Measurements from ENCODE around the gene ZNF407. TPM values are rescaled to one million over a fixed set of nuclear protein-coding genes. Genes with fewer than 3 reads are reported as not detected.
A peak's percentile ranks its signal among the peaks of the same experiment; 100 is the strongest.

ZNF407 gene
- total RNA-seq, 1 experiment from 2014 or later: 5.9 TPM

GRCh38 chr18:74631212-74631611 lies 33.5 kb downstream of the ZNF407 start:
- DNase-seq (ENCODE audit: low read depth): no peak

DNA sequence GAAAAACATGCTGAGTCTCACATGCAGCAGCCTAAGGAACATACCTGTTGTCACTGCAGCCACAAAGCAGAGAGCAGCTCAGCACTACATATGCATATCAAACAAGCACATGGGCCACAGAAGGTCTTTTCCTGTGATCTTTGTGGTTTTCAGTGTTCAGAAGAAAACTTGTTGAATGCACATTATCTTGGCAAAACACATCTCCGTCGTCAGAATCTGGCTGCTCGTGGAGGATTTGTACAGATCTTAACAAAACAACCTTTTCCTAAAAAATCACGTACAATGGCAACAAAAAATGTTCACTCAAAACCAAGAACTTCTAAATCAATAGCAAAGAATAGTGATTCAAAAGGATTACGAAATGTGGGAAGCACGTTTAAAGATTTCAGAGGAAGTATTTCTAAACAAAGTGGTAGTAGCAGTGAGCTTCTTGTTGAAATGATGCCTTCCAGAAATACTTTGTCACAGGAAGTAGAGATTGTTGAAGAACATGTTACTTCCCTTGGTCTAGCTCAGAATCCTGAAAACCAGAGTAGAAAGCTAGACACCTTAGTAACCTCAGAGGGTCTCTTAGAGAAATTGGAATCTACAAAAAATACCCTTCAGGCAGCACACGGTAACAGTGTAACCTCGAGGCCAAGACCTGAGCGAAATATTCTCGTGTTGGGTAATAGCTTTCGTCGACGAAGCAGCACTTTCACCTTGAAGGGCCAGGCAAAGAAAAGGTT lies 34.1 kb downstream of the ZNF407 start:
- no peak for DNase-seq (ENCODE audit: low read depth)

- no peak for DNase-seq (ENCODE audit: low read depth)
Observed at GRCh38 chr18:74632351-74632679, 34.6 kb downstream of the ZNF407 start.

DNA sequence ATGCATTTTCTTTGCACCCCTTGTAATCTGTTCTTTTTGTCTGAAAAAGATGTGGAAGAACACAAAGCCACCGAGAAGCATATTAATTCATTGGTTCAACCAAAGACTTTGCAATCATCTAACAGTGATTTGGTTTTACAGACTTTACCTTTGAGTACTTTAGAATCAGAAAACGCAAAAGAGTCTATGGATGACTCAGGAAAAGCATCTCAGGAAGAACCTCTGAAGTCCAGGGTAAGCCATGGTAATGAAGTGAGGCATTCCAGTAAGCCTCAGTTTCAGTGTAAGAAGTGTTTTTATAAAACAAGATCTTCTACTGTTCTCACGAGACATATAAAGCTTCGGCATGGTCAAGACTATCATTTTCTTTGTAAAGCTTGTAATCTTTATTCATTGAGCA lies 35.2 kb downstream of the ZNF407 start:
- no peak for DNase-seq (ENCODE audit: low read depth)

DNA sequence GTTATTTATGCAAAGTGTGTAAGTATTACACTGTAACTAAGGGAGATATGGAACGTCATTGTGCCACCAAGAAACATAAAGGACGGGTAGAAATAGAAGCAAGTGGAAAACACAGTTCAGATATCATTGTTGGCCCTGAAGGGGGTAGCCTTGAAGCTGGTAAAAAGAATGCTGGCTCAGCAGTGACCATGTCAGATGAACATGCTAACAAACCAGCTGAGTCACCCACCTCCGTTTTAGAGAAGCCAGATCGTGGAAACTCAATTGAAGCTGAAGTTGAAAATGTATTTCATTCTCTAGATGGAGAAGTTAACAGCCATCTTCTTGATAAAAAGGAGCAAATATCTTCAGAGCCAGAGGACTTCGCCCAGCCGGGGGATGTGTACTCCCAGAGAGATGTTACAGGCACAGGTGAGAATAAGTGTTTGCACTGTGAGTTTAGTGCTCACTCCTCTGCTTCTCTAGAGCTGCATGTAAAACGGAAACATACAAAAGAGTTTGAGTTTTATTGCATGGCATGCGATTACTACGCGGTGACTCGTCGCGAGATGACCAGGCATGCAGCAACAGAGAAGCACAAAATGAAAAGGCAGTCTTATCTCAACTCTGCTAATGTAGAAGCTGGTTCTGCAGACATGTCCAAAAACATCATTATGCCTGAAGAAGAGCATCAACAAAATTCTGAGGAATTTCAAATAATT lies 36.1 kb downstream of the ZNF407 start:
- DNase-seq (ENCODE audit: low read depth): peak; percentile 18

GRCh38 chr18:74635224-74635975 lies 37.7 kb downstream of the ZNF407 start:
- DNase-seq (ENCODE audit: low read depth): no peak

- DNase-seq (ENCODE audit: low read depth): no peak
Observed at GRCh38 chr18:74637070-74637469, 39.4 kb downstream of the ZNF407 start.

- DNase-seq (ENCODE audit: low read depth): no peak
Observed at GRCh38 chr18:74638210-74638609, 40.5 kb downstream of the ZNF407 start.

GRCh38 chr18:74644713-74645112 lies 47.0 kb downstream of the ZNF407 start:
- DNase-seq (ENCODE audit: low read depth): no peak

DNA sequence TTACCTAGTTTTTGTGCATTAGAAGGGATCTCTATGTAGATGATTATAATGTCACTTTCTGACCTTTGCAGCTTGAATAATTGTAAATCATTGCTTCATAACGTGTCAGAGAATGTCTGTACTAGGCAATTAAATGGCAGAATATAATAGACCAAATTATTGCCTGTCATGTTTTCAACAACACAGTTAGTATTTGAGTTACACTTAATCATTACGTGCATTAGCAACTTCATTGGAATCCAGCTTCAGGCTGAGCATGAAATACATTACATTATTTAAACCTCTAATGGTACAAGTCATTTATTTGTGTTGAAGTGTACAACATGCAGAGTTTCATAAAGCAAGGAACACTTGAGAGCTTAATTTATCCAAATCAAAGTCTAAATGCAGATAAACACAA lies 48.0 kb downstream of the ZNF407 start:
- DNase-seq (ENCODE audit: low read depth): no peak

DNA sequence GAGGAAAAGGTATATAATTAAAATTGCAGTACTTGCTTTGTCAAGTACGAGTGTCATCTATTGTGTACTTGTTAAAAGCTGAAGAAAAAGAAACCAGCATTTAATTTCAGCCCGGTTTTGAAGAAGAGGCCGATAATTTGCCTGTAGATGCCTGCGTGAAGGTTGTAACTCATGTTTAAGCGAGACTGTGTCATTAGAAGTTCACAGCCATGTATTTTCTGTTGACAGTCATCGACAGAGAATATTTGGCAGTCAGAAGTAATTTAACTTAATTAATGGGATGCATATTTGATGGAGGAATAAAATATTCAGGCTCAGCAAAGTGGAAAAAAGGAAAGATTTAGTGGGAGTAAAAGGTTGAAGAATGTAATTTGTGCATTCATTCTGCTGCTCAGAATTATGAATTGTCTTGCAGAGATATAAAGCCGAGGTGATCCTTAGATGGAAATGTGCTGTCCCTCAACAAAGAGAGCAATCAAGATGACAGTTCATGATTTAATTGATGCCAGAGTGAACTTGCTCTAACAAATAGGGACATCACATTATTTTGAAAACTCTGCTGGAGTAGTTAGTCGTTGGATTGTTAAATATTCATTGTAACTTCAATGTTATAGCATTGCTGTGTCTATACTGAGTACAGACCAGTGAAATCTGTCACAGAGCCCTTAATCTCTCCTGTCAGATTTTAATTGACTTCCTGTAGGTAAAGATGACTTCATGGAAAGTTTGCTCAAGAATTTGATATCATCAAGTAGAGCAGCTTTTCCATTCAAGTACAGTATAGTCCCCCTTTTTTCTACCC lies 53.9 kb downstream of the ZNF407 start:
- no peak for DNase-seq (ENCODE audit: low read depth)

GRCh38 chr18:74652392-74652988 lies 54.8 kb downstream of the ZNF407 start:
- DNase-seq (ENCODE audit: low read depth): no peak

DNA sequence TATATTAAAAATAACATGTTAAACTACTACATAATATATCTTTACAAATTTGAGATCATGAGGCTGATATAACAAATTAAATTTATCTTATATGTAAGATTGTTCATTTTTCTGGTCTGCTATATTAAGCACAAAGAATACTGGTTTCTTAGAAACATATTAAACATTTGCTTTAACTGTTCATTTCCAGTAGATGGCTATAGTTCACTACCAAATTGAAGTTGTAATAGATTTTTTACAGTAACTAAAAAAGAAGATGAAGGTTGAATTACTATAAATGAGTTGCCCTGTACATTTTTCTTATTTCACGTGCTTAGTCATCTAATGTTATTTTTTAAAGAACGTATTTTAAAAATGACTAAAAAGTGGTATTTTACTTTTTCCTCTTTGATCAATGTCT lies 57.0 kb downstream of the ZNF407 start:
- no peak for DNase-seq (ENCODE audit: low read depth)

GRCh38 chr18:74661008-74661407 lies 63.3 kb downstream of the ZNF407 start:
- no peak for DNase-seq (ENCODE audit: low read depth)

GRCh38 chr18:74661691-74662090 lies 64.0 kb downstream of the ZNF407 start:
- no peak for DNase-seq (ENCODE audit: low read depth)

GRCh38 chr18:74662622-74663021 lies 65.0 kb downstream of the ZNF407 start:
- DNase-seq (ENCODE audit: low read depth): no peak

- no peak for DNase-seq (ENCODE audit: low read depth)
Observed at GRCh38 chr18:74665346-74665745, 67.7 kb downstream of the ZNF407 start.

DNA sequence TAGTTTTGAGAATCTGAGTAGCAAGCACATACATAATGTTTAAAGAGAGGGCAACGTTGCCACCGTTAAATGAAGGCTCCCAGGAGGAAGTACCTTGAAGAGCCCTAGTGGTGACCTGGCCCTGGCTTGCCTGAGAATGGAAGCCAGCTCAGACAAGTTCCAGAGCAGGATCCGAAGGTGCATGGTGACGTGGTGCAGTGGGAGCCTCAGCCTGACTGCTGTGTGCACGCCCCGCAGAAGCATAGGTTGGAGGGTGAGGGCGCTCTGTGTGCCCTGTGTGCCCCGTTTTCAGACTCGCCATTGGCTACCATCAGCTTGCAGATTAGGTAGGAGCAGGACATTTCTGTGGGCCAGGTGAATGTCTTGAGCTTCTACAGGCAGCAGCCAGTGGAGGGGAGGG lies 68.2 kb downstream of the ZNF407 start:
- DNase-seq (ENCODE audit: low read depth): no peak

- DNase-seq (ENCODE audit: low read depth): no peak
Observed at GRCh38 chr18:74669136-74669798, 71.6 kb downstream of the ZNF407 start.

DNA sequence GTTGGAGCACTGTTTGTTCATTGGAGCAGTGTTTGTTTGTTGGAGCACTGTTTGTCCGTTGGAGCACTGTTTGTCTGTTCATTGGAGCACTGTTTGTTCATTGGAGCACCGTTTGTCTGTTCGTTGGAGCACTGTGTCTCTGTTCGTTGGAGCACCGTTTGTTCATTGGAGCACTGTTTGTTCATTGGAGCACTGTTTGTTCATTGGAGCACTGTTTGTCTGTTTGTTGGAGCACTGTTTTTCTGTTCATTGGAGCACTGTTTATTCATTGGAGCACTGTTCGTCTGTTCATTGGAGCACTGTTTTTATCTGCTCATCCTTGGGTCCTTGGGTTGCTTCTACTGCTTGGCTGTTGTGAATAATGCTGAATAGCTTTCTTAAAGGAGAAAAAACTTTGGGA lies 74.7 kb downstream of the ZNF407 start:
- DNase-seq (ENCODE audit: low read depth): no peak

DNA sequence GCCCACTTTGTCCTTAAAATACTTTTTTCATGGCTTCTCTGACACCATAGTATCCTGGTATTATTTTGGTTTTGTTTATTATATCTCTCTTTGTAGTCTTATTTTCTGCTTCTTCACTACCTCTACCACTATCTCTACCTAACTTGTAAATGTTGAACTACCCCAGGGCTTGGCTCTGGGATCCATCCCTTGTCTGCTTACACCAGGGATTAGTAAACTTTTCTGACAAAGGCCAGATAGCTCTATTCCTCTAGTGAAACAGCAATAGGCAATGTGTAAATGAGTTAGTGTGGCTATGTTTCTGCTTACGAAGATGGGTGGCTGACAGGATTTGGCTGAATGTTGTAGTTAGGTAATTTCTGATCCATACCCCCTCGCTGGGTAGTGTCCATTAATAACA lies 76.8 kb downstream of the ZNF407 start:
- no peak for DNase-seq (ENCODE audit: low read depth)

Data from Daoy (cell line).